Thyroid gland (tissue), 4 donors: ENCODE measurements around the gene KLF1.

Experiments used
- POLR2A ChIP-seq, 2 donors: fragments of 450-650 bp; IDR thresholded peaks; one replicate each; pipeline ENCODE4 v1.6.1; 2017; ENCODE audit warnings: antibody characterized with exemption in 2 of 2, mild to moderate bottlenecking in 2 of 2, moderate library complexity in 1 of 2
- TF ChIP-seq, protein P1 (sequence below), 6 experiments: fragments of 200-600 bp in 3 of 6; fragments of 450-650 bp in 3 of 6; sonication (generic) in 3 of 6; IDR thresholded peaks; one replicate each; pipeline ENCODE4 v1.5.1; 2016 to 2019; ENCODE audit warnings: antibody characterized with exemption in 6 of 6, mild to moderate bottlenecking in 2 of 6, inconsistent platforms in 1 of 6, moderate library complexity in 1 of 6

DNA sequence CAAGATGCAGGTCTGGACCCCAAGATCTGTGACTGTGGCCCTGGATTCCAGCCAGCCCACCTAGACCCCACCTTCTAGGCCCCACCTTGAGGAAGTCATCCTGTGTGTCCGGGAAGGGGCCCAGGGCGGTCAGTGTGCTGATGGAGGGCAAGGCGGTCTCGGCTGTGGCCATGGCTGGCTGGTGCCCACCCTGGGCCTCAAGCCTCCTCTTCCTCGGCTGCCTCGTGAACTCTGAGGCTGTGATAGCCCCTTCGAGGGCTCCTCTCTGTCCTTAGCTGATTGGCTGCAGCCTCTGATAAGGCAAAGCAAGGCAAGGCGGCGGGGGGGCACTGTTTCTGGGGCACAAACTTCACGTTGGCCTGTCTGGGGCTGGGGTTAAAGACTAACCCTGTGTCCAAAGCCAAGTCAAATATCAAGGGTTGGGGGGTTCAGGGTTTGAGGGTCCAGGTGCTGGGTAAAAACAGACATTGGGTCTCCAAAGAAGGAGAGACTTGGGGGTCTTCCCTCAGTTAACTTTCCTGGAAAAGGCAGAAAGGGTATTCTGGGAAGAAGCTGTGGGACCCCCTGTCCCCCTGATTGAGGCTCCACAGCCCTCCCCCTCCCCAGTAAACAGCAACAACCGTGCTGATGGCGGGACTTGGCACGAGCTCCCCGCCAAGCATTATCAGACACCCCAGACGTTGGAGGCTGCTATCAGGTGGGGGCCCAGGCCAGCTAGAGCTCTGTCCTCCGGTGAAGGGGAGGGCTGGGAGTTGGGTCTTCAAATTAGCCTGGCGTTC is at the start of gene KLF1:
- TF ChIP-seq, protein P1, sequence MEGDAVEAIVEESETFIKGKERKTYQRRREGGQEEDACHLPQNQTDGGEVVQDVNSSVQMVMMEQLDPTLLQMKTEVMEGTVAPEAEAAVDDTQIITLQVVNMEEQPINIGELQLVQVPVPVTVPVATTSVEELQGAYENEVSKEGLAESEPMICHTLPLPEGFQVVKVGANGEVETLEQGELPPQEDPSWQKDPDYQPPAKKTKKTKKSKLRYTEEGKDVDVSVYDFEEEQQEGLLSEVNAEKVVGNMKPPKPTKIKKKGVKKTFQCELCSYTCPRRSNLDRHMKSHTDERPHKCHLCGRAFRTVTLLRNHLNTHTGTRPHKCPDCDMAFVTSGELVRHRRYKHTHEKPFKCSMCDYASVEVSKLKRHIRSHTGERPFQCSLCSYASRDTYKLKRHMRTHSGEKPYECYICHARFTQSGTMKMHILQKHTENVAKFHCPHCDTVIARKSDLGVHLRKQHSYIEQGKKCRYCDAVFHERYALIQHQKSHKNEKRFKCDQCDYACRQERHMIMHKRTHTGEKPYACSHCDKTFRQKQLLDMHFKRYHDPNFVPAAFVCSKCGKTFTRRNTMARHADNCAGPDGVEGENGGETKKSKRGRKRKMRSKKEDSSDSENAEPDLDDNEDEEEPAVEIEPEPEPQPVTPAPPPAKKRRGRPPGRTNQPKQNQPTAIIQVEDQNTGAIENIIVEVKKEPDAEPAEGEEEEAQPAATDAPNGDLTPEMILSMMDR (IDR thresholded peaks at IDR 0.05) = no peak
- no peak for TF ChIP-seq POLR2A (IDR thresholded peaks at IDR 0.05)
